HFFc6 (cell line): Measurements from ENCODE around the gene VPS39. TPM values are rescaled to one million over a fixed set of nuclear protein-coding genes. Genes with fewer than 3 reads are reported as not detected.

Experiments used
- DNase-seq: peaks from one replicate; pipeline ENCODE4 v3.0.0-alpha.2; 2018
- H3K27ac Mint-ChIP-seq: 2 replicates; pipeline ENCODE4 v1.8.0; 2020; ENCODE audit warnings: mild to moderate bottlenecking, mixed read lengths
- H3K27me3 Mint-ChIP-seq: 2 replicates; pipeline ENCODE4 v1.8.0; 2021; ENCODE audit warnings: mild to moderate bottlenecking, moderate library complexity, mixed read lengths; ENCODE audit not compliant: insufficient read depth
- H3K36me3 Mint-ChIP-seq: 2 replicates; pipeline ENCODE4 v1.8.0; 2021; ENCODE audit warnings: low read depth, mixed read lengths
- H3K4me1 Mint-ChIP-seq: 2 replicates; pipeline ENCODE4 v1.8.0; 2020; ENCODE audit warnings: low read depth, mixed read lengths
- H3K4me3 Mint-ChIP-seq: 2 replicates; pipeline ENCODE4 v1.8.0; 2020; ENCODE audit warnings: mild to moderate bottlenecking, moderate library complexity, mixed read lengths
- H3K9me3 Mint-ChIP-seq: 2 replicates; pipeline ENCODE4 v1.8.0; 2020; ENCODE audit warnings: mild to moderate bottlenecking, mixed read lengths
- total RNA-seq, 6 experiments: library from RNA; stranded (reverse); fragmentation: NEBNext Ultra II Directional; extraction: Animal tissue kit (Norgen Biotek cat#: 25700); gene quantifications; 2 replicates in 1 of 6; 3 replicates in 5 of 6; pipeline ENCODE4 v1.2.3, GENCODE V29; 2021
- TF ChIP-seq, protein P1 (sequence below): fragments of 200-600 bp; sonication (generic); IDR thresholded peaks from 2 replicates; pipeline ENCODE4 v1.5.0; 2021; ENCODE audit warnings: antibody characterized with exemption, mild to moderate bottlenecking

The VPS39 gene
- total RNA-seq, 6 experiments from 2014 or later = 51.1 to 58.5 (median 52.8) TPM

DNA sequence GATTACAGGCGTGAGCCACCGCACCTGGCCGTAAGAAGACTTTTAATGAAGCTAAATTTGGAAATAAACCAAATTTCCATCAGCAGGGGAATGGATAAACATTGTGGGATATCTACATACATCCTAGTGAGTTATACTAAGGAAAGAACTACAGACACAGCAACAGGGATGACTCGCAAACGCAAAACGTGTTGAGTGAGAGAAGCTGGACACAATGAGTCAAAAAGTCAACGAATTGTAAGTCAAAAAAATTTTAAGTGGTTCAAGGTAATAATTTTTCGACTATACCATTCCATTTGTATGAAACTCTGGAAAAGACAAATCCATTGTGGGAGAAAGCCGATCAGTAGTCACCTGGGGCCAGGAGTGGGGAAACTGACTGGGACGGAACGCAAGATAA lies 71.6 kb downstream of the VPS39 start:
- no peaks in the 10 kb centered on the region for H3K9me3 Mint-ChIP-seq
- H3K27ac Mint-ChIP-seq = no peak overlapping the region
- TF ChIP-seq, protein P1, sequence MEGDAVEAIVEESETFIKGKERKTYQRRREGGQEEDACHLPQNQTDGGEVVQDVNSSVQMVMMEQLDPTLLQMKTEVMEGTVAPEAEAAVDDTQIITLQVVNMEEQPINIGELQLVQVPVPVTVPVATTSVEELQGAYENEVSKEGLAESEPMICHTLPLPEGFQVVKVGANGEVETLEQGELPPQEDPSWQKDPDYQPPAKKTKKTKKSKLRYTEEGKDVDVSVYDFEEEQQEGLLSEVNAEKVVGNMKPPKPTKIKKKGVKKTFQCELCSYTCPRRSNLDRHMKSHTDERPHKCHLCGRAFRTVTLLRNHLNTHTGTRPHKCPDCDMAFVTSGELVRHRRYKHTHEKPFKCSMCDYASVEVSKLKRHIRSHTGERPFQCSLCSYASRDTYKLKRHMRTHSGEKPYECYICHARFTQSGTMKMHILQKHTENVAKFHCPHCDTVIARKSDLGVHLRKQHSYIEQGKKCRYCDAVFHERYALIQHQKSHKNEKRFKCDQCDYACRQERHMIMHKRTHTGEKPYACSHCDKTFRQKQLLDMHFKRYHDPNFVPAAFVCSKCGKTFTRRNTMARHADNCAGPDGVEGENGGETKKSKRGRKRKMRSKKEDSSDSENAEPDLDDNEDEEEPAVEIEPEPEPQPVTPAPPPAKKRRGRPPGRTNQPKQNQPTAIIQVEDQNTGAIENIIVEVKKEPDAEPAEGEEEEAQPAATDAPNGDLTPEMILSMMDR = no peak
- no peak overlapping the region for H3K4me3 Mint-ChIP-seq
- no peaks in the 10 kb centered on the region; the same call in 1 of the 2 replicates for H3K4me1 Mint-ChIP-seq
- no peak for DNase-seq
- peaks cover 37% of the 10 kb centered on the region for H3K27me3 Mint-ChIP-seq
- no peaks in the 10 kb centered on the region for H3K36me3 Mint-ChIP-seq

GRCh38 chr15:42135351-42135750 lies 72.8 kb downstream of the VPS39 start:
- Mint-ChIP-seq H3K27me3 (peaks cover 38% of the 10 kb centered on the region), H3K27ac (no peak overlapping the region), H3K36me3 (no peaks in the 10 kb centered on the region), H3K9me3 (no peaks in the 10 kb centered on the region), H3K4me1 (no peaks in the 10 kb centered on the region; the same call in 1 of the 2 replicates), H3K4me3 (no peak overlapping the region)
- DNase-seq = no peak
- TF ChIP-seq, protein P1 = no peak

DNA sequence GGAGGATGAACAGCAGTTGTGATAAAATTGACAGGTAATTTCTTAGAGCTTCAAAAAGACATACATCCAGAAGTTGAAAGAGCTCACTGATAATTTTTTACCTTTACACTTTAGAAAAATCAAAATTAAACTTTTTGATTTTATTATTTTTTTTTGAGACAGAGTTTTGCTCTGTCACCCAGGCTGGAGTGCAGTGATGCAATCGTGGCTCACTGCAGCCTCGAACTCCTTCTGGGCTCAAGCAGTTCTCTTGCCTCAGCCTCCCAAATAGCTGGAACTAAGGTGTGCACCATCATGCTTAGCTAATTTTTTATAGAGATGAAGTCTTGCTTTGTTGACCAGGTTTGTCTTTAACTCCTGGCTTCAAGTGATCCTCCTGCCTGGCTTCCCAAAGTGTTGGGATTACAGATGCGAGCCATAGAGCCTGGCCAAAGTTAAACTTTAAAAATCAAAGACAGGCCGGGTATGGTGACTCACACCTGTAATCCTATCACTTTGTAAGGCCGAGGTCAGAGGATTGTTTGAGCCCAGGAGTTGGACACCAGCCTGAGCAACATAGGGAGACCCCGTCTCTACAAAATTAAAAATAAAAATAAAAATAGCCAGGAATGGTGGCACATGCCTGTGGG lies 73.4 kb downstream of the VPS39 start:
- Mint-ChIP-seq H3K9me3 (no peaks in the 10 kb centered on the region), H3K27me3 (peaks cover 38% of the 10 kb centered on the region)
- no peak for DNase-seq

DNA sequence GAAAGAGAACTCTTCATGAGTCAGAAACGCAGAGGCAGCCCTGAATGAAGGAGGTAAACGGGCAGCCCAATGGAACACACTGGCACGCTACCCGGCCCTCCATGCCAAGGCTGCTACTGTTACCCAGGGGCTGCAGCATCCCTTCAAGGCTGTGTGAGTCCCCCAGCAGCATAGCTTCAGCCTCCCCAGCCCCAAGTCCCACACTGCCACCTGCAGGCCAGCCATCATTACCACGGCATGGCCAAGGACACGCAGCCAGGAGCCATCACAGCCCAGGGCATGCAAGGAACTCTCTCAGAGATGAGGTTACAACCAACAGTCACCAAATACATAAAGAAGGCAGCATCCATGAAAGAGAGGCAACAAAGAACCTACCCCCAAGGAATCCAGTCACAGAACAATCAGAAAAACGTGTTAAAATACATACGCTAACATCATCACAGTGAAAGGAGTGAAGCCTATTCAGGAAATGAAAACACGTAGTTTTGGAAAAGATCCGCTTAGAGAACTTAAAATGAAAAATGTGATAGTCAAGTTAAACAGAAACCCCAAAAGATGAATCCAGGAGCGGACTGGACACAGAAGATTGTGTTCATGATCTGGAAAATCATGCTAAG lies 74.1 kb downstream of the VPS39 start:
- Mint-ChIP-seq H3K27ac (no peak overlapping the region), H3K36me3 (no peaks in the 10 kb centered on the region), H3K4me3 (no peak overlapping the region; the same call in 1 of the 2 replicates), H3K4me1 (peaks cover 10% of the 10 kb centered on the region), H3K27me3 (peaks cover 35% of the 10 kb centered on the region), H3K9me3 (no peaks in the 10 kb centered on the region)
- TF ChIP-seq, protein P1 = peak; percentile 84
- peak; percentile 35 for DNase-seq

More for the DNA sequence above, 73.4 kb downstream of the VPS39 start:
- Mint-ChIP-seq H3K4me1 (peaks cover 3% of the 10 kb centered on the region), H3K27ac (no peak overlapping the region), H3K36me3 (no peaks in the 10 kb centered on the region), H3K4me3 (no peak overlapping the region)
- TF ChIP-seq, protein P1 = no peak

DNA sequence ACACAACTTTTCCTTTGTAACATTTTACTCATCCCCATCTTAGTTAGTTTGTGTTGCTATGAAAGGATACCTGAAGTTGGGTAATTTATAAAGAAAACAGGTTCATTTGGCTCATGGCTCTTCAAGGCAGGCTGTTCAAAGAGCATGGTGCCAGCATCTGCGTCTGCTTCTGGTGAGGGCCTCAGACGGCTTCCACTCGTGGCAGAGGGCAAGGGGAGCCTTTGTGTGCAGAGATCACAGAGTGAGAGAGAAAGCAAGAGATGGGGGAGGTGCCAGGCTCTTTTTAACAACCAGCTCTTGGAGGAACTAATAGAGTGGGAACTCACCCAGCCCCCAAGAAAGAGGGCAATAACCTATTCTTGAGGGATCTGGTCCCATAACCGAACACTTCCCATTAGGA lies 74.7 kb downstream of the VPS39 start:
- H3K4me1 Mint-ChIP-seq = peaks cover 11% of the 10 kb centered on the region
- peaks cover 33% of the 10 kb centered on the region for H3K27me3 Mint-ChIP-seq
- H3K9me3 Mint-ChIP-seq = no peaks in the 10 kb centered on the region
- H3K4me3 Mint-ChIP-seq = no peak overlapping the region
- TF ChIP-seq, protein P1 = no peak
- no peak for DNase-seq
- H3K36me3 Mint-ChIP-seq = no peaks in the 10 kb centered on the region
- no peak overlapping the region for H3K27ac Mint-ChIP-seq
